HepG2 (cell line): Measurements from ENCODE around the gene GPR139. TPM values are rescaled to one million over a fixed set of nuclear protein-coding genes. Genes with fewer than 3 reads are reported as not detected.

Source experiments
- CTCF ChIP-seq: sonication (generic); formaldehyde crosslinking; IDR thresholded peaks from 2 replicates; pipeline ENCODE4 v1.5.0; 2020; ENCODE audit warnings: mild to moderate bottlenecking, missing genetic modification reagents, moderate library complexity
- EP300 ChIP-seq, 3 experiments: sonication (generic) in 1 of 3; formaldehyde crosslinking in 1 of 3; IDR thresholded peaks; 2 replicates each; pipeline versions ENCODE4 v1.5.1 to v1.6.1; 2011 to 2020; ENCODE audit warnings: low read depth in 2 of 3, low read length in 2 of 3, borderline replicate concordance in 1 of 3, improper control_type of control experiment in 1 of 3, mild to moderate bottlenecking in 1 of 3, missing genetic modification reagents in 1 of 3, moderate library complexity in 1 of 3
- EZH2 ChIP-seq: conservative IDR thresholded peaks from 2 replicates; pipeline ENCODE4 v1.6.1; 2012; ENCODE audit warnings: mild to moderate bottlenecking, low read depth, low read length, moderate library complexity
- HDAC2 ChIP-seq: sonication (generic); formaldehyde crosslinking; IDR thresholded peaks from 2 replicates; pipeline ENCODE4 v1.4.0; 2020; ENCODE audit warnings: missing genetic modification reagents
- NBN ChIP-seq: fragments of 450-650 bp; conservative IDR thresholded peaks from 2 replicates; pipeline ENCODE4 v1.6.1; 2017
- NFKBIZ ChIP-seq: IDR thresholded peaks from 2 replicates; pipeline ENCODE4 v1.6.1; 2018; ENCODE audit warnings: missing genetic modification reagents, missing compliant biosample characterization
- NFYB ChIP-seq: sonication (generic); formaldehyde crosslinking; IDR thresholded peaks from 2 replicates; pipeline ENCODE4 v1.4.0; 2020; ENCODE audit warnings: missing genetic modification reagents
- REST ChIP-seq, 2 experiments: IDR thresholded peaks; 2 replicates each; pipeline ENCODE4 v1.6.1; 2011 to 2012; ENCODE audit warnings: low read length in 2 of 2, borderline replicate concordance in 1 of 2, low read depth in 1 of 2, mild to moderate bottlenecking in 1 of 2, moderate library complexity in 1 of 2
- SETDB1 ChIP-seq: sonication (generic); formaldehyde crosslinking; IDR thresholded peaks from 2 replicates; pipeline ENCODE4 v1.5.1; 2020; ENCODE audit warnings: missing genetic modification reagents, mild to moderate bottlenecking, borderline replicate concordance
- SKI ChIP-seq: fragments of 450-650 bp; IDR thresholded peaks from one replicate; pipeline ENCODE4 v1.6.1; 2018; ENCODE audit warnings: mild to moderate bottlenecking; ENCODE audit not compliant: partially characterized antibody
- STAG1 ChIP-seq: sonication (generic); formaldehyde crosslinking; IDR thresholded peaks from 2 replicates; pipeline ENCODE4 v1.4.0; 2020; ENCODE audit warnings: missing genetic modification reagents
- SUZ12 ChIP-seq: fragments of 150-350 bp; IDR thresholded peaks from 2 replicates; pipeline ENCODE4 v1.6.1; 2014; ENCODE audit warnings: low read depth, low read length
- THAP8 ChIP-seq: sonication (generic); formaldehyde crosslinking; IDR thresholded peaks from 2 replicates; pipeline ENCODE4 v1.5.1; 2020; ENCODE audit warnings: missing genetic modification reagents, mild to moderate bottlenecking, borderline replicate concordance
- ZBTB4 ChIP-seq: sonication (generic); formaldehyde crosslinking; IDR thresholded peaks from 2 replicates; pipeline ENCODE4 v1.4.0; 2020; ENCODE audit warnings: missing genetic modification reagents, mild to moderate bottlenecking, borderline replicate concordance
- ZNF138 ChIP-seq: sonication (generic); formaldehyde crosslinking; IDR thresholded peaks from 2 replicates; pipeline ENCODE4 v1.5.0; 2020; ENCODE audit warnings: mild to moderate bottlenecking, low read depth, missing genetic modification reagents
- ZNF143 ChIP-seq: sonication (generic); formaldehyde crosslinking; IDR thresholded peaks from 2 replicates; pipeline ENCODE4 v1.4.0; 2020; ENCODE audit warnings: missing genetic modification reagents
- ZNF589 ChIP-seq: sonication (generic); formaldehyde crosslinking; conservative IDR thresholded peaks from 2 replicates; pipeline ENCODE4 v1.8.0; 2022; ENCODE audit warnings: mild to moderate bottlenecking, moderate library complexity, missing genetic modification reagents
- ZNF784 ChIP-seq: sonication (generic); formaldehyde crosslinking; IDR thresholded peaks from 2 replicates; pipeline ENCODE4 v1.5.1; 2020; ENCODE audit warnings: missing genetic modification reagents, mild to moderate bottlenecking, borderline replicate concordance
- polyA plus RNA-seq, 8 experiments: library from polyadenylated mRNA; depleted of rRNA in 3 of 8; stranded (reverse) in 7 of 8; unstranded in 1 of 8; fragments of >200 nt; fragmentation: Illumina TruSeq in 4 of 8; extraction: Trizol in 4 of 8; gene quantifications; 2 replicates each; pipeline versions ENCODE4 v1.2.1 to v1.2.3, GENCODE V29; 2011 to 2016; ENCODE audit warnings: low read depth in 4 of 8, missing spikeins in 1 of 8, mixed read lengths in 1 of 8; ENCODE audit not compliant: insufficient read depth in 1 of 8
- total RNA-seq, 5 experiments: library from RNA; depleted of rRNA; stranded (reverse); fragments of >200 nt; fragmentation: Illumina TruSeq; extraction: Trizol; gene quantifications; 2 replicates each; pipeline ENCODE4 v1.2.3, GENCODE V29; 2016; ENCODE audit warnings: low read depth in 1 of 5

The GPR139 gene
- total and polyA plus RNA-seq, 2 of the 13 experiments (the other 11 are each of a cell fraction or from before 2014, with no cell fraction given) = not detected

GRCh38 chr16:19991614-19992013 lies 82.1 kb downstream of the GPR139 start (continued):
- TF ChIP-seq CTCF (peak; percentile 42), EZH2 (no peak), ZBTB4 (no peak), SUZ12 (no peak), ZNF138 (CRISPR knock-in tag) (no peak), ZNF784 (CRISPR knock-in tag) (no peak), SKI (no peak), ZNF589 (no peak), EP300 (IDR thresholded peaks at IDR 0.05; ENCODE audit: low read depth in 2 of 2, low read length in 2 of 2) (no peak), EP300 (CRISPR knock-in tag; IDR thresholded peaks at IDR 0.05; ENCODE audit: borderline replicate concordance) (no peak), NBN (no peak), NFYB (0 out of 2 replicates have a peak, but pooled peaks have one; percentile 13), SETDB1 (CRISPR knock-in tag) (no peak), HDAC2 (CRISPR knock-in tag) (no peak), REST (IDR thresholded peaks at IDR 0.05; ENCODE audit: borderline replicate concordance in 1 of 2, low read depth in 1 of 2, low read length in 2 of 2) (no peak), ZNF143 (CRISPR knock-in tag) (peak; percentile 86), THAP8 (CRISPR knock-in tag) (no peak), NFKBIZ (CRISPR knock-in tag) (no peak), STAG1 (CRISPR knock-in tag) (peak; percentile 28; the same call in 1 of the 2 replicates)
